Stomach (tissue), 9 donors: ENCODE data around the gene SCGB1A1. TPM values are rescaled to one million over a fixed set of nuclear protein-coding genes. Genes with fewer than 3 reads are reported as not detected.

ENCODE experiments used
- DNase-seq, 2 donors: peaks; one replicate each; pipeline versions ENCODE4 v3.0.0 to v3.0.0-alpha.2; 2013 to 2019
- H3K27ac ChIP-seq, 5 donors: fragments of 200-600 bp in 4 of 5; sonication (generic) in 4 of 5; one replicate each; pipeline ENCODE4 v1.5.1; 2013 to 2019; ENCODE audit warnings: mild to moderate bottlenecking in 1 of 5, moderate library complexity in 1 of 5
- H3K27me3 ChIP-seq, 3 donors: fragments of 200-600 bp; sonication (generic); one replicate each; pipeline ENCODE4 v1.5.1; 2017 to 2019; ENCODE audit warnings: mixed run types in 1 of 3
- H3K36me3 ChIP-seq, 4 donors: fragments of 200-600 bp; sonication (generic); 1 replicate in 3 of 4; 2 replicates in 1 of 4; pipeline ENCODE4 v1.5.1; 2016 to 2019
- H3K4me1 ChIP-seq, 4 donors: fragments of 200-600 bp; sonication (generic); one replicate each; pipeline ENCODE4 v1.5.1; 2016 to 2019
- H3K4me3 ChIP-seq, 4 donors: fragments of 200-600 bp; sonication (generic) in 3 of 4; one replicate each; pipeline ENCODE4 v1.5.1; 2016 to 2019; ENCODE audit warnings: mild to moderate bottlenecking in 1 of 4
- H3K9me3 ChIP-seq, 4 donors: fragments of 200-600 bp; sonication (generic); one replicate each; pipeline ENCODE4 v1.5.1; 2016 to 2019
- EP300 ChIP-seq: sonication (generic); formaldehyde crosslinking; IDR thresholded peaks from one replicate; pipeline ENCODE4 v1.6.1; 2017; ENCODE audit warnings: antibody characterized with exemption
- POLR2A ChIP-seq, 4 donors: fragments of 450-650 bp; IDR thresholded peaks; one replicate each; pipeline ENCODE4 v1.6.1; 2016; ENCODE audit warnings: antibody characterized with exemption in 4 of 4, control low read depth in 2 of 4, mild to moderate bottlenecking in 1 of 4, moderate library complexity in 1 of 4
- POLR2AphosphoS5 ChIP-seq, 3 donors: sonication (generic); formaldehyde crosslinking; IDR thresholded peaks; one replicate each; pipeline ENCODE4 v1.6.1; 2016; ENCODE audit warnings: antibody characterized with exemption in 3 of 3
- WGBS, 5 donors: extraction: QIAGEN DNeasy Blood & Tissue Kit in 3 of 5; methylation state at CpG; one replicate each; pipeline versions ENCODE4 v1.1.5 to v1.1.7; 2013 to 2018; 5-methylcytosine and 5-hydroxymethylcytosine counted together
- intact Hi-C: fragments of 100-400 bp; cut with DNase I; formaldehyde crosslinking; loops from one replicate; pipeline ENCODE4 v1.15.1; 2023; ENCODE audit warnings: low total_unique reads
- polyA plus RNA-seq, 3 donors: library from polyadenylated mRNA; stranded (reverse); fragments of 200-250 nt; gene quantifications; one replicate each; pipeline ENCODE4 v1.2.3, GENCODE V29; 2013
- total RNA-seq, 5 donors: library from RNA; depleted of rRNA; stranded (reverse); fragments of >200 nt; gene quantifications; one replicate each; pipeline versions ENCODE4 v1.1.0 to v1.2.3, GENCODE V29; 2014 to 2016
- TF ChIP-seq, protein P1 (sequence below), 7 experiments: fragments of 450-650 bp in 4 of 7; fragments of 200-600 bp in 3 of 7; sonication (generic) in 3 of 7; IDR thresholded peaks; one replicate each; pipeline ENCODE4 v1.5.1; 2016 to 2019; ENCODE audit warnings: antibody characterized with exemption in 7 of 7, control low read depth in 2 of 7, mild to moderate bottlenecking in 1 of 7
- donor health status: healthy with polysubstance abuse.
- donor health status: Bipolar disorder and iron deficiency.
- donor health status: healthy.

Gene SCGB1A1
- total and polyA plus RNA-seq, 8 donors = 2.6 to 53.9 (median 11.2) TPM; not detected in 5

DNA sequence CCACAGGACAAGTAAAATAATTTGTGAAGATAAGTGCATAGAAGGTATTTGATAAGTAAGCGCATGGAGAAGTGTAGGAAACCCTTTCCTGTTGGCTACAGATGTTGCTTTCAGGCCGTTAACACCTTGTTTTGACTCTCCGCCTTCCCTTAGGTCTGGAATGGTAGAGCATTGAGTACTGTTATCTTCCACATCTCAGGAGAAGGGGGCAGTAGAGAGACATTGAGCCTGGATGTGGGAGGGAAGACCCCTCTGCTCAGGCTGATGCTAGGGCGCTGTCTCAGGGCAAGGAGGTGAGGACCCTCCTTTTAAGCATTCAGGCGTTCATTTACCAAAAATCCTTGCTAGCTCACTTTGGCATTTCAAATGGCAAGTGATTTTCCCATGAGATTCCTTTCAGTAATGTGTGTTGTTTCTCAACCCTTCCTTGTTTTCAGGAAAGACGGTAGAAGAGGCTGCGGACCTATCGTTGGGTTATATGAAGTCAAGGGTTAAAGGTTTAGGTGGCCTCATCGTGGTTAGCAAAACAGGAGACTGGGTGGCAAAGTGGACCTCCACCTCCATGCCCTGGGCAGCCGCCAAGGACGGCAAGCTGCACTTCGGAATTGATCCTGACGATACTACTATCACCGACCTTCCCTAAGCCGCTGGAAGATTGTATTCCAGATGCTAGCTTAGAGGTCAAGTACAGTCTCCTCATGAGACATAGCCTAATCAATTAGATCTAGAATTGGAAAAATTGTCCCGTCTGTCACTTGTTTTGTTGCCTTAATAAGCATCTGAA lies 27.0 kb upstream of the SCGB1A1 start:
- H3K27ac ChIP-seq = no peak overlapping the region
- DNase-seq = no peak
- intact Hi-C loops = loop anchor here (10.0 kb wide), 1 partner anchor 303 kb away; no protein-coding TSS in a partner anchor

DNA sequence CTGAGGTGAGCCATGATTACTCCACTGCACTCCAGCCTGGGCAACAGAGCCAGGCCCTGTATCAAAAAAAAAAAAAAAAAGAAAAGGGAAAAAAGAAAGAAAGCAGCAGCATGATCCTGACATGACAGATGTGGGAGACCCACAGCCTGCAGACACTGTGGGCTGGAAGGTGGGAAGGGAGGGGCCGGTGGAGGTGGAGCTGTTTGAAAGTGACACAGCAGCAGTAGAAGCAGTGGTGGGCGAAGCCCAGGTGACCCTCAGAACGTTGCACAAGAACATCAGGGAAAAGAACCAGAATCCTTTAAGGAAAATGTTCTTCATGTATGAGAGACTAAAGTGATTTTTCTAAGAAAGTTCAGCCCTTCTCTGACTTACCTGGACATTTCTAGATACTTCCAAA lies 26.3 kb upstream of the SCGB1A1 start:
- H3K9me3 ChIP-seq = no peaks in the 10 kb centered on the region
- TF ChIP-seq, protein P1, sequence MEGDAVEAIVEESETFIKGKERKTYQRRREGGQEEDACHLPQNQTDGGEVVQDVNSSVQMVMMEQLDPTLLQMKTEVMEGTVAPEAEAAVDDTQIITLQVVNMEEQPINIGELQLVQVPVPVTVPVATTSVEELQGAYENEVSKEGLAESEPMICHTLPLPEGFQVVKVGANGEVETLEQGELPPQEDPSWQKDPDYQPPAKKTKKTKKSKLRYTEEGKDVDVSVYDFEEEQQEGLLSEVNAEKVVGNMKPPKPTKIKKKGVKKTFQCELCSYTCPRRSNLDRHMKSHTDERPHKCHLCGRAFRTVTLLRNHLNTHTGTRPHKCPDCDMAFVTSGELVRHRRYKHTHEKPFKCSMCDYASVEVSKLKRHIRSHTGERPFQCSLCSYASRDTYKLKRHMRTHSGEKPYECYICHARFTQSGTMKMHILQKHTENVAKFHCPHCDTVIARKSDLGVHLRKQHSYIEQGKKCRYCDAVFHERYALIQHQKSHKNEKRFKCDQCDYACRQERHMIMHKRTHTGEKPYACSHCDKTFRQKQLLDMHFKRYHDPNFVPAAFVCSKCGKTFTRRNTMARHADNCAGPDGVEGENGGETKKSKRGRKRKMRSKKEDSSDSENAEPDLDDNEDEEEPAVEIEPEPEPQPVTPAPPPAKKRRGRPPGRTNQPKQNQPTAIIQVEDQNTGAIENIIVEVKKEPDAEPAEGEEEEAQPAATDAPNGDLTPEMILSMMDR (IDR thresholded peaks at IDR 0.05) = no peak
- no peak for TF ChIP-seq EP300
- TF ChIP-seq POLR2AphosphoS5 (IDR thresholded peaks at IDR 0.05) = no peak
- no peak for TF ChIP-seq POLR2A (IDR thresholded peaks at IDR 0.05)
- no peak overlapping the region for H3K27ac ChIP-seq
- H3K4me3 ChIP-seq = no peak overlapping the region
- H3K27me3 ChIP-seq = no peaks in the 10 kb centered on the region
- peaks cover 0 to 12% (median 0%) of the 10 kb centered on the region in 4 donors for H3K36me3 ChIP-seq
- no peak for DNase-seq
- H3K4me1 ChIP-seq = peaks cover 4 to 29% (median 19%) of the 10 kb centered on the region in 4 donors
- 79 to 94% (median 83%) methylated on average over 3 of the region's 3 CpGs for WGBS, 5 donors
- intact Hi-C loops = loop anchor here (10.0 kb wide), 1 partner anchor 302 kb away; no protein-coding TSS in a partner anchor

More for the DNA sequence above, 27.0 kb upstream of the SCGB1A1 start:
- TF ChIP-seq, protein P1 (IDR thresholded peaks at IDR 0.05) = no peak
- TF ChIP-seq POLR2AphosphoS5 (IDR thresholded peaks at IDR 0.05) (no peak), EP300 (no peak), POLR2A (IDR thresholded peaks at IDR 0.05) (no peak)
- H3K4me1 ChIP-seq = peaks cover 4 to 24% (median 16%) of the 10 kb centered on the region in 4 donors
- peaks cover 0 to 12% (median 0%) of the 10 kb centered on the region in 4 donors for H3K36me3 ChIP-seq
- 82 to 86% (median 84%) methylated on average over 16 of the region's 16 CpGs for WGBS, 5 donors
- H3K4me3 ChIP-seq = no peak overlapping the region
- H3K27me3 ChIP-seq = no peaks in the 10 kb centered on the region
- H3K9me3 ChIP-seq = no peaks in the 10 kb centered on the region

DNA sequence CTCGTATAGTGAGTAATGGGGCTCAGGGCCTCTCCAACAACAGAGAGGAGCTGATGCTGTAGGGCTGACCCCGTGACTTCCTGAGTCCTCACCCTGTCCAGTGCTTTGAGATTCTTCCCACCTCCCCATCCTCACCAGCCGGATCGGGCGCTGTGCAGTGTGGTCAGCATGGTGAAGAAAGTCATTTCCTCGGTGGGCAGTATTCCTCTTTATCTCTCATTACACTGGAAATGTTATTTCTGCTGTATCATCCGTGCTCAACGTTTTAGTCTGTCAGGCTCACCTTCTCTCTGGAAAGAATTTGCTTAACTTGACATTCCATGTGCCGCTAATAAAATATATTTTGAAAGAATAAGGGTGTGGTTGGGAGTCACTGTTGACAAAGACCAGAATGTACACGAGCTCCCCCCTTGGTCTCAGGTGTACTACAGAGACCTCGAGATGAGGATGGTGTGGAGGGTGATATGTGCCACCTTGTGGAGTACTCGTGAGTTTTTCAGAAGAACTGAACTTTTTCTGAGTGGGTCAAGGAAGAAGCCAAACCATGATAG lies 25.7 kb upstream of the SCGB1A1 start:
- Histone ChIP-seq H3K27me3 (no peaks in the 10 kb centered on the region), H3K36me3 (peaks cover 0 to 12% (median 0%) of the 10 kb centered on the region in 4 donors), H3K4me3 (no peak overlapping the region), H3K27ac (no peak overlapping the region), H3K9me3 (no peaks in the 10 kb centered on the region), H3K4me1 (peaks cover 8 to 36% (median 25%) of the 10 kb centered on the region in 4 donors)
- intact Hi-C loops = loop anchor here (10.0 kb wide), 1 partner anchor 302 kb away; no protein-coding TSS in a partner anchor
- DNase-seq = peak in 1 of 2 donors; percentile 54
- TF ChIP-seq EP300 (no peak), POLR2A (IDR thresholded peaks at IDR 0.05) (no peak), POLR2AphosphoS5 (IDR thresholded peaks at IDR 0.05) (no peak)
- TF ChIP-seq, protein P1 (IDR thresholded peaks at IDR 0.05) = peak in 2 of 7 experiments; percentile 7 to 14
- WGBS, 5 donors = 38 to 42% (median 41%) methylated on average over 12 of the region's 12 CpGs

DNA sequence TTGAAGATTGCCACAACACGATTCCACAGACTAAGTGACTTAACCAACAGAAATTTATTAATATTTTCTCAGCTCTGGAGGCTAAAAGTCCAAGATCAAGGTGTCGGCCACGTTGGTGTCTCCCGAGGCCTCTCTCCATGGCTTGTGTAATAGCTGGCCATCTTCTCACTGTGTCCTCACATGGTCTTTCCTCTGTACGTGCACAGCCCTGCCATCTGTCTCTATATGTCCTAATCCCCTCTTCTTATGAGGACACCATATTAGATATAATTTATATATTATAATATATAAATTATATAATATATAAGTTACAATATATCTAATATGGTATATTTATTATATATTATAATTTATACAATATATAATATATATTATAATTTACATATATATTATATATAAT lies 25.1 kb upstream of the SCGB1A1 start:
- Histone ChIP-seq H3K4me1 (peaks cover 14 to 42% (median 31%) of the 10 kb centered on the region in 4 donors), H3K4me3 (no peak overlapping the region), H3K9me3 (no peaks in the 10 kb centered on the region), H3K36me3 (peaks cover 0 to 12% (median 0%) of the 10 kb centered on the region in 4 donors), H3K27me3 (no peaks in the 10 kb centered on the region), H3K27ac (no peak overlapping the region)
- intact Hi-C loops = loop anchor here (10.0 kb wide), 1 partner anchor 301 kb away; no protein-coding TSS in a partner anchor
- TF ChIP-seq EP300 (no peak), POLR2AphosphoS5 (IDR thresholded peaks at IDR 0.05) (no peak), POLR2A (IDR thresholded peaks at IDR 0.05) (no peak)
- TF ChIP-seq, protein P1 (IDR thresholded peaks at IDR 0.05) = no peak
- DNase-seq = no peak
- 55 to 80% (median 75%) methylated on average over 5 of the region's 5 CpGs for WGBS, 5 donors
